Ectodermal cell (in vitro differentiated cells): ENCODE data around the gene CCN6.

ENCODE experiments used
- H3K27ac ChIP-seq: 2 replicates; pipeline ENCODE4 v1.7.0; 2013; ENCODE audit warnings: mild to moderate bottlenecking, low read depth, low read length; ENCODE audit not compliant: insufficient read depth, poor library complexity, severe bottlenecking
- H3K27me3 ChIP-seq: 2 replicates; pipeline ENCODE4 v1.7.0; 2013; ENCODE audit warnings: mild to moderate bottlenecking, low read length; ENCODE audit not compliant: insufficient read depth, control insufficient read depth, poor library complexity, severe bottlenecking
- H3K36me3 ChIP-seq: one replicate; pipeline ENCODE4 v1.7.0; 2013; ENCODE audit warnings: low read length; ENCODE audit not compliant: control insufficient read depth, insufficient read depth
- H3K4me1 ChIP-seq: one replicate; pipeline ENCODE4 v1.7.0; 2013; ENCODE audit warnings: low read length; ENCODE audit not compliant: control insufficient read depth, insufficient read depth
- H3K4me3 ChIP-seq: 2 replicates; pipeline ENCODE4 v1.7.0; 2013; ENCODE audit warnings: low read depth, low read length, control low read depth; ENCODE audit not compliant: insufficient read depth
- H3K9me3 ChIP-seq: 2 replicates; pipeline ENCODE4 v1.7.0; 2013; ENCODE audit warnings: mild to moderate bottlenecking, low read length, moderate library complexity; ENCODE audit not compliant: control insufficient read depth
- WGBS, 2 experiments: methylation state at CpG; one replicate each; pipeline ENCODE4 v1.1.7; 2013; ENCODE audit warnings: missing lambda C conversion rate in 2 of 2; 5-methylcytosine and 5-hydroxymethylcytosine counted together

The CCN6 gene

DNA sequence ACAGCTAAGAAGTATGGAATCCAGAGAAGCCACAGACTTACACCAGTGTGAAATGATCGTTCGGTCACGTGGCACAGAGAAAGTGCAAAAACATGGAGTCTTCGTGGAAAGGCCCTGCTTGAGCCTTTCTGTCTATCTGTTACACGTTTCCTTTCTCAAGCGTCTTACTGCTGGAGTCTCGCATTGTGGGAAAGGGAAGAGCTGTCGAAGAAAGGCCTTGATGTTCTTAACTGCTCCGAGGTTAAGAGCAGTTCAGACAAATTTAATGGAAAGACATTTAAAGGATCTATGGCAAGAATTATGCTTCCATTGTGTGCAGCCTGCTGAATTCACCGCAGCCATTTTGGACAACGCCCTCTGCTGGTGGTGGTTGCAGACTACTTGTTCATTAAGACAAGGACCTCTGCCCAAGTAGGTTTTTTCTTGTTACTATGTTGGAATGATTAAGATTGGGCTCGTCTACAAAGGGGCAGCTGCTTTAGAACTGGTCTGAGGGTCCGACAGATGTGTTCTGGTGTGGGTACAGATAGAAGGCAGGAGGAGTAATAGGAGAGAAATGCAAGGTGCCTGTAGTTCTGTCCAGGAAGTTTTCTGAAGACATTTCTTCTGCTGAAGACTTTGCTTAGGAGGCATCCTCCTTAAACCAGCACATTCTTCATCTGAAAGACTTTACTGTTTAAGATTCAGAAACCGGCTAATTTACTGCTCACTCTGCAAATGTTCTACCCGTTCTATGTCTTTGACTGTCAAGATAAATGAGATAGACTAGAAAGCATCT is 24.7 kb upstream of the CCN6 start:
- WGBS, 2 experiments, result 70 to 73% methylated on average over 15 of the region's 15 CpGs
- no peaks in the 10 kb centered on the region for H3K9me3 ChIP-seq
- H3K27me3 ChIP-seq, result no peaks in the 10 kb centered on the region
- H3K36me3 ChIP-seq, result no peaks in the 10 kb centered on the region
- H3K27ac ChIP-seq, result no peak overlapping the region
- no peaks in the 10 kb centered on the region for H3K4me1 ChIP-seq
- H3K4me3 ChIP-seq, result no peak overlapping the region

DNA sequence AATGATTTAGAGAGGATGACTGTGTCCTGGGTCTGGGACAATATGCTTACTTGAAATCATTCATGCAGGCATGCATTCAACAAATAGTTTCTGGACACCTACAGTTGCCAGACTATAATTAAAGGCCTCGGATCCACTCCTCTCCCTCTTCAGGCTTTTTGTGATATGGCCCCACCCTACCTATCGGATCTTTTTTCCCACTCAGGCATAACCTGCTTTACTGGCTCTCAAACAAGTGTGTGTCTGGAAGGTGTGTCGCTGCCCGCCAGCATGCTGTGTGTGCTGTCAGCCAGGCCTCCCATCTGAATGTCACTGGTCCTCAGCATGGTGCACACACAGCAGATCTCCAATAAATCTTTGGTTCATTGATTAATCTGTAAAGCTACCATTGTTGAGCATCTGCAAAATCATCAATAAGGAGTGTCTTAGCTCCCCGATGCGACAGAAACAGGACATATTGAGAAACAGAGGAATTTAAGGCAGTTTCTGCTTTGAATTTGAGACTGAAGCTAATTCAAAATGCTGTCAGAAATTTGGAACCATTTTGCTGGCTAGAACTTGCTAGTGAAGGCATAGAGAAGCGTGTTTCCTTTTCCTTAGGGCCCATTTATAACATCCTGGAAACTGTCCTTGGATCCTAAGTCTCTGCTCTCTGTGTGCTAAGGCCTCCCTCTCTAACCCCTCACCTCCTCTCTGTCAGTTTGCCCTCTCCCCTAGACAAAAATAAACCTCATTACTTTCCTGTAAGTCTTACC is 23.5 kb upstream of the CCN6 start:
- 93 to 94% methylated on average over 6 of the region's 7 CpGs for WGBS, 2 experiments
- no peaks in the 10 kb centered on the region for H3K27me3 ChIP-seq
- H3K9me3 ChIP-seq, result no peaks in the 10 kb centered on the region
- no peak overlapping the region for H3K27ac ChIP-seq
- H3K4me1 ChIP-seq, result no peaks in the 10 kb centered on the region
- H3K4me3 ChIP-seq, result no peak overlapping the region
- H3K36me3 ChIP-seq, result no peaks in the 10 kb centered on the region

DNA sequence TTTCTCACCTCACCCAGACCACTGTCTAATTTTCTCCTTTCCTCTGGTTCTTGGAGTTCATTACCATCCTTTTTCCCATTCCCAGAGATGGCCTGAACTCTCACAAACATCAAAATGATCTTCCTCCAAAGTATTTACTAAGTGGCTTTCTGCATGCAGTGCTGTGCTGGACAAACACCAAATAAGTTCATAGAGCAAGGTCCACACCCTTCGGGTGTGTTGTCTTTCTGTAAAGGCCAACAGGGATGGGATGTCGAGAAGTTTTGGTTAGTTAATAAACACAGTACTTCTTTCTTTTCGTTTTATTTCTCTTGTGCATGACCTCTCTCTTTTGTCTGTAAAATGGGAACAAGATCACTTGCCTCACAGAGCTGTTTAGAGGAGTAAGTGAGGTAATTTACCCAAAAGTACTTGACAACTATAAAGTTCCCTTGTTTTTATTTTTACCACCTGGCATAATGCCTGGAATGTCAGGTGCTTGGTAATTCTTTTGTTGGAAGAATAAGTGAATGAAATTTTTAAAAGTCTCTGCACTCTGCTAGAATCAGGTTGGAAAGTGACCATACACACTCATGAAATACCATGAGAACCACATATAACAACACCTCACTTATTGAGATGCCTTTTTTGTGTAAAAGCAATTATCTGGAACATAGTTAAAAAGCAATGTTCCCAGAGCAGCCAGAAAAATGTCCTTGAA is 22.8 kb upstream of the CCN6 start:
- Histone ChIP-seq H3K27me3 (no peaks in the 10 kb centered on the region), H3K27ac (no peak overlapping the region), H3K4me1 (no peaks in the 10 kb centered on the region), H3K4me3 (no peak overlapping the region), H3K36me3 (no peaks in the 10 kb centered on the region), H3K9me3 (no peaks in the 10 kb centered on the region)
- WGBS, 2 experiments, result 86 to 88% methylated on average over 2 to 3 of the region's 3 CpGs

DNA sequence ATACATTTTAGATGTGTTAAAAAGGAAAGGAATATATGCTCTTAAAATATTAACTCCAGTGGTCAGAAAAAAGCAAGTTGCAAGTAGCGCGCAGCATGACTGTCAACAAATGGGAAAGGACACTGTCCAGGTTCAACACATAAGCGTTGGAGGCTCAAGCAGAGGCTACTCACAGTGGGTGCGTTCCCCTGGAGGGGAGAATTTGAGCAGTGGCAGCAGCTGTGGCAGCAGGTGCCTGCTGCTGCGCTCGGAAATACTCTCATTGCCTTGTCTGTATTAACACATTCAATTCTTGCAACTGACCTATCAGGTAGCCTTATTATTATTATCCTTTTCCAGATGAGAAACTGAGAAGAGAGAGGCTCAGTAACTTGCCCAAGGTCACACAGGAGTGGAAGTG is 21.9 kb upstream of the CCN6 start:
- no peaks in the 10 kb centered on the region for H3K4me1 ChIP-seq
- no peaks in the 10 kb centered on the region for H3K27me3 ChIP-seq
- WGBS, 2 experiments, result 84 to 92% methylated on average over 6 of the region's 6 CpGs
- no peak overlapping the region for H3K27ac ChIP-seq
- no peaks in the 10 kb centered on the region for H3K36me3 ChIP-seq
- H3K4me3 ChIP-seq, result no peak overlapping the region
- no peaks in the 10 kb centered on the region for H3K9me3 ChIP-seq

DNA sequence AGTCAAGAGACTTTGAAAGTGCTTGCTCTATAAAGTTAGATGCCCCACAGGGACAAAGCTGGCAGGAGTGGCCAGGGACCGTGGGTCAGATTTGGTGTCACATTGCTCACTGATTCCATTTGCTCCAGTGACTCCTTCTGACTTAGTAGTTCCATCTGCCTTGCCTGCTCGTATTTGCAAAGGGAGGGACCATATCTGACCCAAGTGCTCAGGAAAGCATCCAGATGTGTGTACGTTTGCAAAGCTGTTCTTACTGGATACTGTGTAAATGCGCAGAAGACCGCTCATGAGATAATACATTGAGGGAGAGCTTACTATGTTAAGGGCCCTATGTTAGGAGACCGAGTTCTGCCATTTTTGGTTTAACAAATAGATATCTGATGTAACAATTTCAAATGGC is 21.2 kb upstream of the CCN6 start:
- 84 to 88% methylated on average over 6 of the region's 6 CpGs for WGBS, 2 experiments
- no peaks in the 10 kb centered on the region for H3K4me1 ChIP-seq

DNA sequence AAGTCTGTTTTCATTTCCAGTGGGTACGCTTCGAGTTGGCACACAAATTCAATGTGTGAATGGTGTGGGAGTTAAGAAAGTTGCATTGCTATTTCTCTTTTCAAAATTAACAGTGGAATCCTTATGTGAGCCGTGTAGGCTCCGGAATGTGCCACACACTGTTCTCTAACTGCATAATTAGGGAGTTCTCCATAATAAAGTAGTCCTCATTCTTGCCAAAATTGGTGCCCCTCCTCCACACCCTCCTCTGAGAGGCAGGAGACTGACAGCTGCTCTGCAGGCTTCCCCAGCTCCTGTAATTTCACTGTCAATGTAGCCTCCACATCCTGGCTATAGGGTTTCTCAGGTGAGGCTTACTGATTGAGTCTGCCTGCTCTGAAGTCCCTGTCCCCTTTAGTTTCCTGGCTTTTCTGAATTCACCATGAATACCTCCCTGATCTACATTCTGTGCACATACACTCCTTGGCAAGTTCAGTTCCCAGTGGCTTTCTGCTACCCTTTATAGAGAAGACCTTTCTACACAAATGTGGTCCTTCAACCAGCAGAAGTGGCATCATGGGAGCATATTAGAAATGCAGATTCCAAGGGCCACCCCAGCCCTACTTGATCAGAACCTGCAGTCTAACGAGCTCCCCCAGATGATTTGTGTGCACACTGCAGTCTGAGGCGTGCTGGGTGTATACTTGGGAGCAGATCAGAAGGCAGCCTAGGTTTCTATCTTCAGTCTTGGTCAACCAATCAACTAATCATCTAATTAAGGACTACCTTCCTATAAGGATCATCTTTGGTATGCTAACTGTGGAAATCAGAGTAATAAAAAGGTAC is 19.9 kb upstream of the CCN6 start:
- no peaks in the 10 kb centered on the region for H3K9me3 ChIP-seq
- WGBS, 2 experiments, result 71 to 80% methylated on average over 6 of the region's 6 CpGs
- H3K27ac ChIP-seq, result no peak overlapping the region
- no peak overlapping the region for H3K4me3 ChIP-seq
- no peaks in the 10 kb centered on the region for H3K4me1 ChIP-seq
- H3K36me3 ChIP-seq, result no peaks in the 10 kb centered on the region
- no peaks in the 10 kb centered on the region for H3K27me3 ChIP-seq

More for the DNA sequence above, 21.2 kb upstream of the CCN6 start:
- Histone ChIP-seq H3K27me3 (no peaks in the 10 kb centered on the region), H3K4me3 (no peak overlapping the region), H3K36me3 (no peaks in the 10 kb centered on the region), H3K9me3 (no peaks in the 10 kb centered on the region), H3K27ac (no peak overlapping the region)

DNA sequence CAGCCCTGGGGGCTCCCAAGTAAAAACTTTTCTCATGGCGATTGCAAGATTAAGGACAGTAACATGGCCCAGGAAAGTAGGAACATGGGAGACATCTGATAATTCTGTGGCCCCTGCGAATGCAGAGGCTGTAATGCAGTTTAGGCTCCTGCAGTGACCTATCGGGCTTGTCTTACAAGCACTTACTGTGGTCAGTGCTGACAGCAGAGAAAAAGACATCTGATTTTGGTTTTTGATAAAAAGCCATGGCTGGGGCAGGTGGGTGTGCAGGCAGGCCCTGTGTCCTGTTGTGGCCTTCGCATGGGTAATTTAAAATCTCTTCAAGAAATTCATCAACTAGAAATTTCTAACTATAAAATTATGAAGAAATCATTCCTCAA is 19.3 kb upstream of the CCN6 start:
- Histone ChIP-seq H3K4me1 (no peaks in the 10 kb centered on the region), H3K9me3 (no peaks in the 10 kb centered on the region), H3K27me3 (no peaks in the 10 kb centered on the region), H3K27ac (no peak overlapping the region), H3K4me3 (no peak overlapping the region), H3K36me3 (no peaks in the 10 kb centered on the region)
- 87 to 91% methylated on average over 4 of the region's 4 CpGs for WGBS, 2 experiments

DNA sequence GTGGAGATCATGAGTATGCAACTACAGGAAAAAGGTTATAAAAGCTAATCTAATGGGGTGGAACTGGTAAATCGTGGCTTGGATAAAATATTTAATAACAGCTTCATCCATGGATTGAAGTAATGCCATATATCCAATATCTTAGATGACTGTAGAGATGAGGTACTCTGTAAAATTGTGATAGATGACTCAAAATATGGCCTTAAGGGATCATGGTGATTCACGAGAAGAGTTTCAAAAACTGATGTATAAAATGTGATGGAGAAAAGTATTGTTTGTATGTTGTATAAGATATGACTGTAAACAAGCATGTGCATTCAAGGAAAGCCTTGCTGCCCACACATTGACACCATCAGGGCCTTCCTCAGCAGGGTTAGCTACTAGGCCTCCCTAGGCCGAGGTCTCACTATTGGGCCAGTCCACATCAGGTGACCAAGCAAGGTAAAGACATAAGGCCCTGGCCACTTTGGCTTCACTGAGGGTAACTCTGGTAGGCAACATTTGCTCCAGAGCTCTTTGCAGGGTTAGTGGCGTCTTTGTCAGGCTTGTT is 17.7 kb upstream of the CCN6 start:
- Histone ChIP-seq H3K4me1 (no peaks in the 10 kb centered on the region), H3K36me3 (no peaks in the 10 kb centered on the region), H3K27me3 (no peaks in the 10 kb centered on the region), H3K4me3 (no peak overlapping the region), H3K27ac (no peak overlapping the region), H3K9me3 (no peaks in the 10 kb centered on the region)
- WGBS, 2 experiments, result 74 to 79% methylated on average over 4 of the region's 4 CpGs

DNA sequence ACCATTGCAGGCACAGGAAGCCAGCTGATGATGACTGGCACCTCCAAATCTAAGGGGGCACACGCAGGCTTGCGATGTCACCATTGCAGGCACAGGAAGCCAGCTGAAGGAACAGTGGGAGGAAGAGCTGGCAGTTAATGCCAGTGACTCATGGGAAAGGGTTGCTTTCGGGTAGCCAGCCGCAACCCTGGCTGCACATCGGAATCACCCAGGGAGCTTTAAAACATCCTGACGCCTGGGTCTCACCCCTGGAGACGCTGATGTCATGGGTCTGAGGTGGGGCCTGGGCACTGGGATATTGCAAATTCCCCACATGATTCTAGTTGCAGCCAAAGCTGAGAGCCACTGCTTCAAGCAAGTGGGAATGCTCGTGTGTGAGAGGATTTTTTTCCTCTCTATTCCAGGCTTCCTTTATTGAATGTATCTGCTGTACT is 16.1 kb upstream of the CCN6 start:
- H3K9me3 ChIP-seq, result no peaks in the 10 kb centered on the region
- no peaks in the 10 kb centered on the region for H3K36me3 ChIP-seq
- no peaks in the 10 kb centered on the region for H3K4me1 ChIP-seq
- 87 to 91% methylated on average over 8 of the region's 8 CpGs for WGBS, 2 experiments
- H3K27ac ChIP-seq, result no peak overlapping the region
- H3K4me3 ChIP-seq, result no peak overlapping the region
- H3K27me3 ChIP-seq, result no peaks in the 10 kb centered on the region
